HepG2 (cell line): ENCODE data around the gene CAPN10. TPM values are rescaled to one million over a fixed set of nuclear protein-coding genes. Genes with fewer than 3 reads are reported as not detected.

Experiments
- ELF4 ChIP-seq: sonication (generic); formaldehyde crosslinking; IDR thresholded peaks from 2 replicates; pipeline ENCODE4 v1.5.0; 2020; ENCODE audit warnings: missing genetic modification reagents, mild to moderate bottlenecking, moderate library complexity, borderline replicate concordance
- HMG20B ChIP-seq: conservative IDR thresholded peaks from 2 replicates; pipeline ENCODE4 v1.6.1; 2016; ENCODE audit warnings: missing genetic modification reagents, missing compliant biosample characterization
- IKZF1 ChIP-seq: fragments of 450-650 bp; IDR thresholded peaks from 2 replicates; pipeline ENCODE4 v1.7.1; 2016
- JARID2 ChIP-seq: sonication (generic); formaldehyde crosslinking; IDR thresholded peaks from 2 replicates; pipeline ENCODE4 v1.8.1; 2023; ENCODE audit warnings: missing genetic modification reagents, inconsistent platforms; ENCODE audit not compliant: insufficient replicate concordance
- MLLT10 ChIP-seq: sonication (generic); formaldehyde crosslinking; IDR thresholded peaks from 2 replicates; pipeline ENCODE4 v1.4.0; 2020; ENCODE audit warnings: missing genetic modification reagents
- TEAD3 ChIP-seq: optimal IDR thresholded peaks from 2 replicates; pipeline ENCODE3; 2016; ENCODE audit warnings: borderline replicate concordance
- ZBTB42 ChIP-seq: sonication (generic); formaldehyde crosslinking; IDR thresholded peaks from 2 replicates; pipeline ENCODE4 v1.5.0; 2020; ENCODE audit warnings: mild to moderate bottlenecking, missing genetic modification reagents
- ZNF207 ChIP-seq: fragments of 450-650 bp; IDR thresholded peaks from 2 replicates; pipeline ENCODE4 v1.6.1; 2016; ENCODE audit warnings: antibody characterized with exemption, borderline replicate concordance
- ZNF282 ChIP-seq: fragments of 450-650 bp; IDR thresholded peaks from 2 replicates; pipeline ENCODE4 v1.6.1; 2018; ENCODE audit not compliant: partially characterized antibody
- ZNF510 ChIP-seq: sonication (generic); formaldehyde crosslinking; IDR thresholded peaks from 2 replicates; pipeline ENCODE4 v1.4.0; 2020; ENCODE audit warnings: low read depth, mild to moderate bottlenecking, missing genetic modification reagents
- ZSCAN20 ChIP-seq: sonication (generic); formaldehyde crosslinking; IDR thresholded peaks from 2 replicates; pipeline ENCODE4 v1.4.0; 2020; ENCODE audit warnings: missing genetic modification reagents, mild to moderate bottlenecking, borderline replicate concordance
- polyA plus RNA-seq, 8 experiments: library from polyadenylated mRNA; depleted of rRNA in 3 of 8; stranded (reverse) in 7 of 8; unstranded in 1 of 8; fragments of >200 nt; fragmentation: Illumina TruSeq in 4 of 8; extraction: Trizol in 4 of 8; gene quantifications; 2 replicates each; pipeline versions ENCODE4 v1.2.1 to v1.2.3, GENCODE V29; 2011 to 2016; ENCODE audit warnings: low read depth in 4 of 8, missing spikeins in 1 of 8, mixed read lengths in 1 of 8; ENCODE audit not compliant: insufficient read depth in 1 of 8
- total RNA-seq, 5 experiments: library from RNA; depleted of rRNA; stranded (reverse); fragments of >200 nt; fragmentation: Illumina TruSeq; extraction: Trizol; gene quantifications; 2 replicates each; pipeline ENCODE4 v1.2.3, GENCODE V29; 2016; ENCODE audit warnings: low read depth in 1 of 5
- TF ChIP-seq, protein P1 (sequence below), 2 experiments: fragments of 450-650 bp in 1 of 2; sonication (generic) in 1 of 2; formaldehyde crosslinking; IDR thresholded peaks; 2 replicates each; pipeline versions ENCODE4 v1.5.0 to v1.8.0; 2020 to 2022; ENCODE audit warnings: mild to moderate bottlenecking in 1 of 2, missing genetic modification reagents in 1 of 2
- TF ChIP-seq, protein P2 (sequence below): sonication (generic); formaldehyde crosslinking; conservative IDR thresholded peaks from 2 replicates; pipeline ENCODE4 v1.4.0; 2020; ENCODE audit warnings: missing genetic modification reagents
- TF ChIP-seq, protein P3 (sequence below): sonication (generic); formaldehyde crosslinking; IDR thresholded peaks from 2 replicates; pipeline ENCODE4 v1.5.0; 2020; ENCODE audit warnings: missing genetic modification reagents
- TF ChIP-seq, protein P4 (sequence below), 2 experiments: fragments of 450-650 bp in 1 of 2; sonication (generic) in 1 of 2; formaldehyde crosslinking in 1 of 2; IDR thresholded peaks; 2 replicates each; pipeline versions ENCODE4 v1.6.1 to v1.8.0; 2016 to 2022; ENCODE audit warnings: antibody characterized with exemption in 1 of 2, mild to moderate bottlenecking in 1 of 2, missing genetic modification reagents in 1 of 2

The CAPN10 gene
- total and polyA plus RNA-seq, 2 of the 13 experiments (the other 11 are each of a cell fraction or from before 2014, with no cell fraction given) = 27.6 to 32.4 TPM

DNA sequence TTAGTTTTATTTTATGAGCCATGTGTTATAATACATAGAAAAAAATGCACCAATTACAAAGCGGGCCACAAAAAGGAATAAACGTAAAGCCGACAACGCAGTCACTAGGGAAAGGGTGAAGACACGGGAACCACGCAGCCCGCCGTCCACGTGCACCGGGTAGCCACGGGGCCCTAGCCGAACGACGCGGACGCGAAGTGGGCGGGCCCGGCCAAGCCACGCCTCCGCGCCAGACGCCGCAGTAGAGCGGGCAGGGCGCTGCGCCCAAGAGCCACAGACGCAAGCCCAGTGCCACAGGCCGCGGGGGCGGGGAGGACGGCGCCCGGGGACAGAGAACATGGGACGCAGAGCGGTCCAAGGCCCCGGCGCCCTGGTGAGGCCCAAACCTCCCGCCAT is 26.5 kb upstream of the CAPN10 start, which contains the start of gene DUSP28 (continued):
- no peak for TF ChIP-seq JARID2 (CRISPR knock-in tag)
- no peak for TF ChIP-seq HMG20B (CRISPR knock-in tag)
- TF ChIP-seq ELF4 (CRISPR knock-in tag) = no peak
- TF ChIP-seq, protein P1, sequence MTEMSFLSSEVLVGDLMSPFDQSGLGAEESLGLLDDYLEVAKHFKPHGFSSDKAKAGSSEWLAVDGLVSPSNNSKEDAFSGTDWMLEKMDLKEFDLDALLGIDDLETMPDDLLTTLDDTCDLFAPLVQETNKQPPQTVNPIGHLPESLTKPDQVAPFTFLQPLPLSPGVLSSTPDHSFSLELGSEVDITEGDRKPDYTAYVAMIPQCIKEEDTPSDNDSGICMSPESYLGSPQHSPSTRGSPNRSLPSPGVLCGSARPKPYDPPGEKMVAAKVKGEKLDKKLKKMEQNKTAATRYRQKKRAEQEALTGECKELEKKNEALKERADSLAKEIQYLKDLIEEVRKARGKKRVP (CRISPR knock-in tag; IDR thresholded peaks at IDR 0.05) = peak in 1 of 2 experiments; percentile 80; a peak in 2 of 4 replicates
- peak; percentile 39 for TF ChIP-seq TEAD3
- TF ChIP-seq, protein P2, sequence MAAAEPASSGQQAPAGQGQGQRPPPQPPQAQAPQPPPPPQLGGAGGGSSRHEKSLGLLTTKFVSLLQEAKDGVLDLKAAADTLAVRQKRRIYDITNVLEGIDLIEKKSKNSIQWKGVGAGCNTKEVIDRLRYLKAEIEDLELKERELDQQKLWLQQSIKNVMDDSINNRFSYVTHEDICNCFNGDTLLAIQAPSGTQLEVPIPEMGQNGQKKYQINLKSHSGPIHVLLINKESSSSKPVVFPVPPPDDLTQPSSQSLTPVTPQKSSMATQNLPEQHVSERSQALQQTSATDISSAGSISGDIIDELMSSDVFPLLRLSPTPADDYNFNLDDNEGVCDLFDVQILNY (CRISPR knock-in tag) = peak; percentile 63; the same call in 1 of the 2 replicates
- TF ChIP-seq, protein P3, sequence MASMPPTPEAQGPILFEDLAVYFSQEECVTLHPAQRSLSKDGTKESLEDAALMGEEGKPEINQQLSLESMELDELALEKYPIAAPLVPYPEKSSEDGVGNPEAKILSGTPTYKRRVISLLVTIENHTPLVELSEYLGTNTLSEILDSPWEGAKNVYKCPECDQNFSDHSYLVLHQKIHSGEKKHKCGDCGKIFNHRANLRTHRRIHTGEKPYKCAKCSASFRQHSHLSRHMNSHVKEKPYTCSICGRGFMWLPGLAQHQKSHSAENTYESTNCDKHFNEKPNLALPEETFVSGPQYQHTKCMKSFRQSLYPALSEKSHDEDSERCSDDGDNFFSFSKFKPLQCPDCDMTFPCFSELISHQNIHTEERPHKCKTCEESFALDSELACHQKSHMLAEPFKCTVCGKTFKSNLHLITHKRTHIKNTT (CRISPR knock-in tag) = no peak
- no peak for TF ChIP-seq ZBTB42 (CRISPR knock-in tag)
- no peak for TF ChIP-seq ZNF282
- no peak for TF ChIP-seq IKZF1
- TF ChIP-seq, protein P4, sequence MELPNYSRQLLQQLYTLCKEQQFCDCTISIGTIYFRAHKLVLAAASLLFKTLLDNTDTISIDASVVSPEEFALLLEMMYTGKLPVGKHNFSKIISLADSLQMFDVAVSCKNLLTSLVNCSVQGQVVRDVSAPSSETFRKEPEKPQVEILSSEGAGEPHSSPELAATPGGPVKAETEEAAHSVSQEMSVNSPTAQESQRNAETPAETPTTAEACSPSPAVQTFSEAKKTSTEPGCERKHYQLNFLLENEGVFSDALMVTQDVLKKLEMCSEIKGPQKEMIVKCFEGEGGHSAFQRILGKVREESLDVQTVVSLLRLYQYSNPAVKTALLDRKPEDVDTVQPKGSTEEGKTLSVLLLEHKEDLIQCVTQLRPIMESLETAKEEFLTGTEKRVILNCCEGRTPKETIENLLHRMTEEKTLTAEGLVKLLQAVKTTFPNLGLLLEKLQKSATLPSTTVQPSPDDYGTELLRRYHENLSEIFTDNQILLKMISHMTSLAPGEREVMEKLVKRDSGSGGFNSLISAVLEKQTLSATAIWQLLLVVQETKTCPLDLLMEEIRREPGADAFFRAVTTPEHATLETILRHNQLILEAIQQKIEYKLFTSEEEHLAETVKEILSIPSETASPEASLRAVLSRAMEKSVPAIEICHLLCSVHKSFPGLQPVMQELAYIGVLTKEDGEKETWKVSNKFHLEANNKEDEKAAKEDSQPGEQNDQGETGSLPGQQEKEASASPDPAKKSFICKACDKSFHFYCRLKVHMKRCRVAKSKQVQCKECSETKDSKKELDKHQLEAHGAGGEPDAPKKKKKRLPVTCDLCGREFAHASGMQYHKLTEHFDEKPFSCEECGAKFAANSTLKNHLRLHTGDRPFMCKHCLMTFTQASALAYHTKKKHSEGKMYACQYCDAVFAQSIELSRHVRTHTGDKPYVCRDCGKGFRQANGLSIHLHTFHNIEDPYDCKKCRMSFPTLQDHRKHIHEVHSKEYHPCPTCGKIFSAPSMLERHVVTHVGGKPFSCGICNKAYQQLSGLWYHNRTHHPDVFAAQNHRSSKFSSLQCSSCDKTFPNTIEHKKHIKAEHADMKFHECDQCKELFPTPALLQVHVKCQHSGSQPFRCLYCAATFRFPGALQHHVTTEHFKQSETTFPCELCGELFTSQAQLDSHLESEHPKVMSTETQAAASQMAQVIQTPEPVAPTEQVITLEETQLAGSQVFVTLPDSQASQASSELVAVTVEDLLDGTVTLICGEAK (IDR thresholded peaks at IDR 0.05) = no peak
- TF ChIP-seq, protein P4 (CRISPR knock-in tag; IDR thresholded peaks at IDR 0.05) = no peak
- TF ChIP-seq ZNF510 = no peak; the same call in 1 of the 2 replicates
- TF ChIP-seq ZSCAN20 (CRISPR knock-in tag) = no peak; the same call in 1 of the 2 replicates
- no peak for TF ChIP-seq MLLT10 (CRISPR knock-in tag)
- TF ChIP-seq ZNF207 = no peak
